K562 (cell line): ENCODE data around the gene NUP62. TPM values are rescaled to one million over a fixed set of nuclear protein-coding genes. Genes with fewer than 3 reads are reported as not detected.
A peak's percentile ranks its signal among the peaks of the same experiment; 100 is the strongest.

Experiments
- ARNT ChIP-seq, 2 experiments: fragments of 450-650 bp; IDR thresholded peaks; 2 replicates each; pipeline ENCODE4 v1.6.1; 2016; ENCODE audit warnings: mild to moderate bottlenecking in 1 of 2
- BRF1 ChIP-seq: IDR thresholded peaks from 3 replicates; pipeline ENCODE4 v1.6.1; 2011; ENCODE audit warnings: borderline replicate concordance, mild to moderate bottlenecking; ENCODE audit not compliant: insufficient read length; ENCODE audit errors: extremely low read depth
- CHD2 ChIP-seq: IDR thresholded peaks from 2 replicates; pipeline ENCODE4 v1.6.1; 2011; ENCODE audit warnings: low read depth, low read length
- FOXJ2 ChIP-seq: fragments of 200-800 bp; sonication (Bioruptor generic); IDR thresholded peaks from 2 replicates; pipeline ENCODE4 v1.6.1; 2016; ENCODE audit warnings: missing genetic modification characterization, missing compliant biosample characterization
- GABPA ChIP-seq: fragments of 200-800 bp; sonication (Bioruptor generic); conservative IDR thresholded peaks from 2 replicates; pipeline ENCODE4 v1.6.1; 2016; ENCODE audit warnings: low read depth, missing genetic modification characterization, missing compliant biosample characterization
- MYBL2 ChIP-seq, 2 experiments: fragments of 450-650 bp in 1 of 2; sonication (generic) in 1 of 2; formaldehyde crosslinking in 1 of 2; IDR thresholded peaks; 2 replicates each; pipeline versions ENCODE4 v1.6.1 to v1.8.1; 2017 to 2022; ENCODE audit warnings: borderline replicate concordance in 1 of 2, inconsistent platforms in 1 of 2, low read depth in 1 of 2, mild to moderate bottlenecking in 1 of 2, missing genetic modification reagents in 1 of 2, moderate library complexity in 1 of 2
- NFXL1 ChIP-seq: fragments of 450-650 bp; formaldehyde crosslinking; IDR thresholded peaks from 2 replicates; pipeline ENCODE4 v1.4.0; 2021; ENCODE audit warnings: mild to moderate bottlenecking
- RBM39 ChIP-seq: fragments of 200-400 bp; formaldehyde crosslinking; optimal IDR thresholded peaks from 2 replicates; pipeline ENCODE3; 2018; ENCODE audit warnings: low read depth, low read length
- SAP30 ChIP-seq: fragments of 200-600 bp; sonication (generic); IDR thresholded peaks from 2 replicates; pipeline ENCODE4 v1.6.1; 2012; ENCODE audit warnings: borderline replicate concordance, low read depth, mild to moderate bottlenecking, moderate library complexity, low read length, control low read depth, inconsistent platforms; ENCODE audit not compliant: insufficient read depth, poor library complexity, severe bottlenecking
- SP2 ChIP-seq: IDR thresholded peaks from 2 replicates; pipeline ENCODE4 v1.6.1; 2011; ENCODE audit warnings: mild to moderate bottlenecking, low read depth, low read length, moderate library complexity; ENCODE audit not compliant: poor library complexity, severe bottlenecking; ENCODE audit errors: extremely low read depth
- UBTF ChIP-seq, 2 experiments: IDR thresholded peaks; 2 replicates each; pipeline ENCODE4 v1.6.1; 2012; ENCODE audit warnings: improper control_type of control experiment in 2 of 2, low read depth in 2 of 2, low read length in 2 of 2, borderline replicate concordance in 1 of 2
- ZFP91 ChIP-seq: sonication (generic); formaldehyde crosslinking; IDR thresholded peaks from 2 replicates; pipeline ENCODE4 v1.8.0; 2022; ENCODE audit warnings: mild to moderate bottlenecking, missing genetic modification reagents
- ZNF174 ChIP-seq: fragments of 250-450 bp; sonication (Bioruptor Pico); IDR thresholded peaks from 2 replicates; pipeline ENCODE4 v1.4.0; 2020; ENCODE audit warnings: mild to moderate bottlenecking
- ZNF282 ChIP-seq: sonication (generic); formaldehyde crosslinking; IDR thresholded peaks from 2 replicates; pipeline ENCODE4 v1.8.1; 2023; ENCODE audit warnings: missing genetic modification reagents
- ZNF354B ChIP-seq: fragments of 250-450 bp; sonication (Bioruptor Pico); IDR thresholded peaks from 2 replicates; pipeline ENCODE4 v1.4.0; 2020
- ZNF436 ChIP-seq: fragments of 250-450, 450-650 bp; sonication (Bioruptor Pico); formaldehyde crosslinking; IDR thresholded peaks from 2 replicates; pipeline ENCODE4 v1.7.0; 2020; ENCODE audit warnings: mild to moderate bottlenecking
- ZNF592 ChIP-seq: fragments of 450-650 bp; IDR thresholded peaks from 2 replicates; pipeline ENCODE4 v1.6.1; 2017; ENCODE audit warnings: antibody characterized with exemption, mild to moderate bottlenecking
- ZNF695 ChIP-seq: fragments of 450-650 bp; formaldehyde crosslinking; IDR thresholded peaks from 2 replicates; pipeline ENCODE4 v1.4.0; 2020; ENCODE audit warnings: mild to moderate bottlenecking, moderate library complexity
- polyA plus RNA-seq, 8 experiments: library from polyadenylated mRNA; depleted of rRNA in 4 of 8; stranded (reverse) in 5 of 8; unstranded in 3 of 8; fragments of >200 nt; fragmentation: Nextera tagmentation in 2 of 8; fragmentation: Illumina TruSeq in 1 of 8; extraction: Ambion mirVana in 2 of 8; extraction: Trizol in 1 of 8; gene quantifications; 2 replicates each; pipeline versions ENCODE4 v1.2.1 to v1.2.3, GENCODE V29; 2011 to 2014; ENCODE audit warnings: inconsistent platforms in 1 of 8, missing spikeins in 1 of 8
- total RNA-seq, 7 experiments: library from RNA; depleted of rRNA in 6 of 7; stranded (reverse); fragments of >200 nt in 6 of 7; fragmentation: Illumina TruSeq in 2 of 7; extraction: Trizol in 2 of 7; gene quantifications; 2 replicates each; pipeline versions ENCODE4 v1.2.1 to v1.2.3, GENCODE V29; 2011 to 2021; ENCODE audit warnings: low replicate concordance in 1 of 7

The NUP62 gene
- total and polyA plus RNA-seq, 9 of the 15 experiments (the other 6 are each of a cell fraction or from before 2014, with no cell fraction given), result 16.9 to 109 (median 66.0) TPM

GRCh38 chr19:49924004-49924880, 5.1 kb downstream of the NUP62 start (continued):
- no peak for TF ChIP-seq SAP30
- TF ChIP-seq MYBL2 (IDR thresholded peaks at IDR 0.05; ENCODE audit: low read depth), result no peak
- TF ChIP-seq MYBL2 (CRISPR knock-in tag; IDR thresholded peaks at IDR 0.05; ENCODE audit: borderline replicate concordance), result no peak
- no peak for TF ChIP-seq ZFP91 (CRISPR knock-in tag)
- no peak for TF ChIP-seq CHD2
- no peak for TF ChIP-seq ZNF436
- no peak for TF ChIP-seq ZNF282 (CRISPR knock-in tag)
- no peak for TF ChIP-seq RBM39
- no peak for TF ChIP-seq BRF1
- no peak for TF ChIP-seq ZNF174 (CRISPR knock-in tag)
- TF ChIP-seq UBTF (IDR thresholded peaks at IDR 0.05; ENCODE audit: borderline replicate concordance in 1 of 2, low read depth in 2 of 2, low read length in 2 of 2), result no peak
- TF ChIP-seq NFXL1 (CRISPR knock-in tag), result no peak
- TF ChIP-seq ZNF695 (CRISPR knock-in tag), result no peak
- no peak for TF ChIP-seq ARNT (IDR thresholded peaks at IDR 0.05)
- TF ChIP-seq SP2, result no peak
- TF ChIP-seq FOXJ2 (tag), result peak; percentile 63; the same call in 1 of the 2 replicates
- TF ChIP-seq ZNF592, result peak; percentile 81
- no peak for TF ChIP-seq ZNF354B (CRISPR knock-in tag)
- no peak for TF ChIP-seq GABPA (tag)
